ENCODE measurements around the gene NFE2L3.
"Not testable (repeated sequence)": the region's sequence is repeated elsewhere in the genome, so short reads cannot be mapped to it uniquely, and the experiment has no call there.

Gene NFE2L3

GRCh38 chr7:26169271-26169670, 17.3 kb downstream of the NFE2L3 start:
- no peak for DNase-seq

DNA sequence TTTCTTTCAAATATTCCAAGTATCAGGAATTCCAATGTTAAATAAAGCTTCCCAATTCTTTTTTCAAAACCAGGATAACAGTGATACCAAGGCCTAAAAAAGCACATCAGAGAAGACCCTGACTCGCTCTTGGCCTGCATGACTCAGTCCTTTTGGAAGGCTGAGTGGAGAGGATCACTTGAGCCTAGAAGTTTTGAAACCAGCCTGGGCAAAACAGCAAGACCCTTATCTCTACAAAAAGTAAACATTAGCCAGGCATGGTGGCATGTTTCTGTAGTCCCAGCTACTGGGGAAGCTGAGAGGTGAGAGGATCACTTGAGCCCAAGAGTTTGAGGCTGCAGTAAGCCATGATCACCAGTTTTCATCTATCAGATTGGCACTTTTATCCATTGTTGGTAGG, 18.7 kb downstream of the NFE2L3 start:
- DNase-seq, result no peak

GRCh38 chr7:26171601-26172000, 19.6 kb downstream of the NFE2L3 start:
- DNase-seq, result no peak

- DNase-seq, result no peak
These were observed 20.1 kb downstream of the NFE2L3 start for GRCh38 chr7:26172048-26172447.

- not testable (repeated sequence) for DNase-seq
These were observed 23.9 kb downstream of the NFE2L3 start for GRCh38 chr7:26175903-26176302.

GRCh38 chr7:26176696-26177095, 24.7 kb downstream of the NFE2L3 start:
- not testable (repeated sequence) for DNase-seq

DNA sequence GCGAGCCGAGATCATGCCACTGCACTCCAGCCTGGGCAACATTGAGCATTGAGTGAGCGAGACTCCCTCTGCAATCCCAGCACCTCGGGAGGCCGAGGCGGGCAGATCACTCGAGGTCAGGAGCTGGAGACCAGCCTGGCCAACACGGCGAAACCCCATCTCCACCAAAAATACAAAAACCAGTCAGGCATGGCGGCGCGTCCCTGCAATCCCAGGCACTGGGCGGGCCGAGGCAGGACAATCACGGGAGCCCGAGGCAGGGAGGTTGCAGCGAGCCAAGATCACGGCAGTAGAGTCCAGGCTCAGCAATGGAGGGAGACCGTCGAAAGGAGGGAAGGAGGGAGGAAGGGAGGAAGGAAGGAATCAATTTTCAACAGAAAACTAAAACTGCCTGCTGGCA, 25.3 kb downstream of the NFE2L3 start:
- DNase-seq, result not testable (repeated sequence)

DNA sequence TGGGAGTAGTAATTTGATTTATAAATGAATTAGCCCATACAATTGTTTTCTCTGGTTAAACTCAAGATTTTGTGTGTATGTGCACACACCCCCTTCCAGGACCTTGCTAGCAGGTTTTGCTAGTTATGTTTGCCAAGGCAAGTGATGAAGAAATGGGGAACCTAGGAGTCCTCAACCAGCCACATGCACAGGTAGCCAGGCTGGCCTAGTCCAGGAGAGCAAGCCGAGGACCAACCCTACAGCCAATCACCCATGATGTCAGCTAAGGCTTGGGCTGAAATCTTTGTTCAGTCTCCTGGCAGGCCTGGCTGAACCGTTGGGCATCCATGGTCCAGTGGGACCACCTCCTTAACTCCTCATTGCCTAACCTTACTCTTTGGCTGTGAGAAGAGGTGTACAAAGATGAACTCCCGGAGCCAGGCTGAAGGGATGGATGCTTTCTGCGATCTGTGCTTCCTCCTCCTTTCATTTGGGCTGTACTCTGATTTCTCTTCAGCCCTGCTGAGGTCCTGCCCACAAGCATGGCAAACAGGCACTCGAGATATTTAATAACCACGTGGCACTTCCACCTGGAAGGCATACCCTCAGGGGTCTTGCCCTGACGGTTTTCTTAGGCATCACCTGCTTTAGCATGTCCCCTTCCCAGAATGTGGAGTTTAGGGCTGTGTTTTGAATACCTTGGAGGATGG, 26.4 kb downstream of the NFE2L3 start:
- DNase-seq, result no peak

- DNase-seq, result no peak
These were observed 27.4 kb downstream of the NFE2L3 start for GRCh38 chr7:26179422-26179821.

GRCh38 chr7:26179826-26180497, 28.0 kb downstream of the NFE2L3 start:
- no peak for DNase-seq

GRCh38 chr7:26180792-26181198, 28.8 kb downstream of the NFE2L3 start:
- DNase-seq, result no peak

GRCh38 chr7:26181474-26182227, 29.7 kb downstream of the NFE2L3 start:
- DNase-seq, result no peak

GRCh38 chr7:26182283-26182682, 30.3 kb downstream of the NFE2L3 start:
- no peak for DNase-seq

GRCh38 chr7:26182706-26183105, 30.7 kb downstream of the NFE2L3 start:
- no peak for DNase-seq

GRCh38 chr7:26183545-26184280, 31.7 kb downstream of the NFE2L3 start:
- no peak for DNase-seq

- DNase-seq, result not testable (repeated sequence)
These were observed 32.5 kb downstream of the NFE2L3 start for GRCh38 chr7:26184281-26185101.

DNA sequence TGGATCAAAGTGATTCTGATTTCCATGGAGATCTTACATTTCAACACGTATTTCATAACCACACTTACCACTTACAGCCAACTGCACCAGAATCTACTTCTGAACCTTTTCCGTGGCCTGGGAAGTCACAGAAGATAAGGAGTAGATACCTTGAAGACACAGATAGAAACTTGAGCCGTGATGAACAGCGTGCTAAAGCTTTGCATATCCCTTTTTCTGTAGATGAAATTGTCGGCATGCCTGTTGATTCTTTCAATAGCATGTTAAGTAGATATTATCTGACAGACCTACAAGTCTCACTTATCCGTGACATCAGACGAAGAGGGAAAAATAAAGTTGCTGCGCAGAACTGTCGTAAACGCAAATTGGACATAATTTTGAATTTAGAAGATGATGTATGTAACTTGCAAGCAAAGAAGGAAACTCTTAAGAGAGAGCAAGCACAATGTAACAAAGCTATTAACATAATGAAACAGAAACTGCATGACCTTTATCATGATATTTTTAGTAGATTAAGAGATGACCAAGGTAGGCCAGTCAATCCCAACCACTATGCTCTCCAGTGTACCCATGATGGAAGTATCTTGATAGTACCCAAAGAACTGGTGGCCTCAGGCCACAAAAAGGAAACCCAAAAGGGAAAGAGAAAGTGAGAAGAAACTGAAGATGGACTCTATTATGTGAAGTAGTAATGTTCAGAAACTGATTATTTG, 33.3 kb downstream of the NFE2L3 start:
- no peak for DNase-seq

GRCh38 chr7:26185844-26186180, 33.8 kb downstream of the NFE2L3 start:
- no peak for DNase-seq

GRCh38 chr7:26186364-26187311, 34.6 kb downstream of the NFE2L3 start:
- no peak for DNase-seq

Data from inflammatory macrophage (primary cell).